Esophagus squamous epithelium (tissue), 5 donors: ENCODE data around the gene EEPD1. TPM values are rescaled to one million over a fixed set of nuclear protein-coding genes. Genes with fewer than 3 reads are reported as not detected.
"Not testable (repeated sequence)": the region's sequence is repeated elsewhere in the genome, so short reads cannot be mapped to it uniquely, and the experiment has no call there.

Experiments used
- DNase-seq: peaks from one replicate; lab custom pipeline; 2025; lab: John Stamatoyannopoulos, UW
- H3K27ac ChIP-seq, 4 donors: fragments of 200-600 bp; sonication (generic); one replicate each; pipeline ENCODE4 v1.5.1; 2016 to 2019; ENCODE audit warnings: mild to moderate bottlenecking in 1 of 4
- H3K27me3 ChIP-seq, 4 donors: fragments of 200-600 bp; sonication (generic); 1 replicate in 3 of 4; 2 replicates in 1 of 4; pipeline versions ENCODE4 v1.5.1 to v1.6.0; 2017 to 2021; ENCODE audit warnings: antibody characterized with exemption in 1 of 4
- H3K36me3 ChIP-seq, 3 donors: fragments of 200-600 bp; sonication (generic); one replicate each; pipeline ENCODE4 v1.5.1; 2016 to 2019
- H3K4me1 ChIP-seq, 3 donors: fragments of 200-600 bp; sonication (generic); one replicate each; pipeline ENCODE4 v1.5.1; 2017 to 2019
- H3K4me3 ChIP-seq, 4 donors: fragments of 200-600 bp; sonication (generic); 1 replicate in 3 of 4; 2 replicates in 1 of 4; pipeline ENCODE4 v1.5.1; 2016 to 2019; ENCODE audit warnings: mild to moderate bottlenecking in 2 of 4, moderate library complexity in 1 of 4
- H3K9me3 ChIP-seq, 3 donors: fragments of 200-600 bp; sonication (generic); one replicate each; pipeline ENCODE4 v1.5.1; 2016 to 2019
- CTCF ChIP-seq, 6 experiments: fragments of 450-650 bp in 4 of 6; fragments of 200-600 bp in 2 of 6; sonication (generic) in 2 of 6; IDR thresholded peaks; one replicate each; pipeline ENCODE4 v1.5.1; 2016 to 2019; ENCODE audit warnings: antibody characterized with exemption in 6 of 6, mild to moderate bottlenecking in 4 of 6, moderate library complexity in 4 of 6
- POLR2A ChIP-seq, 4 donors: fragments of 450-650 bp; IDR thresholded peaks; one replicate each; pipeline ENCODE4 v1.6.1; 2017; ENCODE audit warnings: antibody characterized with exemption in 4 of 4, mild to moderate bottlenecking in 4 of 4, moderate library complexity in 3 of 4
- WGBS, 2 donors: methylation state at CpG; one replicate each; pipeline ENCODE4 v1.1.5; 2018; 5-methylcytosine and 5-hydroxymethylcytosine counted together
- intact Hi-C: fragments of 100-400 bp; cut with DNase I; formaldehyde crosslinking; loops from one replicate; pipeline ENCODE4 v1.15.0; 2022
- total RNA-seq, 4 donors: library from RNA; depleted of rRNA; stranded (reverse); fragments of >200 nt; gene quantifications; one replicate each; pipeline ENCODE4 v1.1.0, GENCODE V29; 2016
- donor health status: DM: yes; HTN: yes; CAD: no.

The EEPD1 gene
- total RNA-seq, 4 donors from 2014 or later: 2.3 to 10.2 (median 4.8) TPM

DNA sequence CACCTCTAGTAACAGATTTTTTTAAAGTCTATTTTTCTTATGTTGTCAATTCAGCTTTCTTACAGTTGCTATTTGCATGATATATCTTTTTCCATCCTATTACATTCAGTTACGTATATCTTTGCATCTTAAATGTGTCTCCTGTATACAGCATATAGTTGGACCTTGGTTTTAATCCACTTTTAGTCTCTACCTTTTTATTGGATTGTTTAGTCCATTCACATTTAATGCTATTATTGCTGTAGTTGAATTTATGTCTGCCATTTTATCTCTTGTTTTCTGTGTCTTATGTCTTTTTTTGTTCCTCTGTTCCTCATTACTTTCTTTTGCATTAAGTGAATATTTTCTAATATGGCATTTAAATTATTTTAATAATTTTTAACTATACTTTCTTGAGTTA is 100.6 kb downstream of the EEPD1 start:
- TF ChIP-seq CTCF (IDR thresholded peaks at IDR 0.05): no peak
- no peak for TF ChIP-seq POLR2A (IDR thresholded peaks at IDR 0.05)
- 97 to 100% methylated on average over 1 of the region's 1 CpG for WGBS, 2 donors
- H3K27me3 ChIP-seq: no peaks in the 10 kb centered on the region
- H3K4me1 ChIP-seq: peaks cover 0 to 10% (median 9%) of the 10 kb centered on the region in 3 donors
- no peak for DNase-seq
- H3K9me3 ChIP-seq: no peaks in the 10 kb centered on the region
- no peaks in the 10 kb centered on the region for H3K36me3 ChIP-seq
- H3K27ac ChIP-seq: no peak overlapping the region
- intact Hi-C loops: no loop called here
- H3K4me3 ChIP-seq: no peak overlapping the region

GRCh38 chr7:36258510-36259259 is 105.6 kb downstream of the EEPD1 start:
- Histone ChIP-seq H3K4me1 (peaks cover 5 to 48% (median 28%) of the 10 kb centered on the region in 3 donors), H3K4me3 (peak overlapping the region in 1 of 4 donors; percentile 37)
- H3K27me3 ChIP-seq, DNase-seq, H3K9me3 ChIP-seq, intact Hi-C loops, H3K27ac ChIP-seq, H3K36me3 ChIP-seq: not testable (repeated sequence)
- WGBS, 2 donors: 57 to 59% methylated on average over 13 to 14 of the region's 18 CpGs

DNA sequence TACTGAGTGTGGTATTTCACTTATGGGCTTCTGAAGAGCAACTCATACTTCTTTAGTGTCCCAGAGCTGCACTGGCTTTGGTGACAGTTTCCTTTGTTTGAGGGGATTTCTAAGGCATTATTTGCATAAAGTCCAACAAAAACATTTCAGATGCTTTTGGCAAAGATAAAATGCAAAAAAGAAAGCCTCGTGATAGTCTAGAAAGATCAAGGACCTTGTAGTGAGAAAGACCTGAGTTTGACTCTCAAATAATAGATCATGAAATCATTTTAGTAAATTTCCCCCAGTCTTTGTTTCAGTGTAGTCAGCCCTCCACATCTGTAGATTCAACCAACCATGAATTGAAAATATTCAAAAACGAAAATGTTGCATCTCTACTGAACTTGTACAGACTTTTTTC is 107.4 kb downstream of the EEPD1 start:
- no peak overlapping the region for H3K4me3 ChIP-seq
- intact Hi-C loops: no loop called here
- H3K36me3 ChIP-seq: no peaks in the 10 kb centered on the region
- H3K4me1 ChIP-seq: peaks cover 9 to 65% (median 37%) of the 10 kb centered on the region in 3 donors
- H3K27me3 ChIP-seq: no peaks in the 10 kb centered on the region
- H3K9me3 ChIP-seq: no peaks in the 10 kb centered on the region
- WGBS, 2 donors: 30 to 39% methylated on average over 2 of the region's 2 CpGs
- DNase-seq: no peak
- no peak overlapping the region for H3K27ac ChIP-seq
- TF ChIP-seq POLR2A (IDR thresholded peaks at IDR 0.05) (no peak), CTCF (IDR thresholded peaks at IDR 0.05) (no peak)

DNA sequence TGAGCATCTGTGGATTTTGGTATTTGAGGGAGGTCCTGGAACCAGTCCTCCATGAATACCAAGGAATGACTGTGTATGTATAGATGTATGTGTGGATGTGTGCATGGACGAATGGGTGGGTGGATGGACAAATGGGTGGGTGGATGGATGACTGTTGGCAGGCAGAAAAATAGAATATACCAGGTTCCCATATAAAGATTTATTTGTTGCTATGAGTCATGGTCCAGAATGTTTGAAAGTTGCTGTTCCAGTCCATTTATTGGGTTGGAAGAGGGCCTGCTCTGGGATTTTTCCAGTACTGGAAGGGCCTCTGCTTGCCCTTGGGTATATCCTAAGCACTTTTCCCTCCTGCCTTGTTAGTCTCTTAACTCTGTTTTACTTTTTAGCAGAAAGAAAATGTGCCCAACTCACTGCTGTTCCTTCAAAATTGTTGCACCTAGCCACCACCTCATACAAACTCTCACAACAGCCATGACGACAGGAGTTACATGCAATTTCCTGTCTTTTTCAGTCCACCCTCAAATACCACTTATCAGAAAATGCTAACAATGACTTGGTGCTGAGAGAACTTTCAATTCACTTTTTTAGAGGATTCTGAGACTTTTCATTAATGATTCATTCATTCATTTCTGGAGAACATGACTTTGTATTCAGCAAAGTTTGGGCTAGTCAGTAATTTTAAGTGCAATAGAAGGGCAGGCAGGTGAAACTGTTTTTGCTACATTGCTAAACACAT is 108.1 kb downstream of the EEPD1 start:
- Histone ChIP-seq H3K27ac (no peak overlapping the region), H3K36me3 (no peaks in the 10 kb centered on the region), H3K4me1 (peaks cover 11 to 72% (median 40%) of the 10 kb centered on the region in 3 donors), H3K27me3 (no peaks in the 10 kb centered on the region), H3K4me3 (no peak overlapping the region), H3K9me3 (no peaks in the 10 kb centered on the region)
- TF ChIP-seq POLR2A (IDR thresholded peaks at IDR 0.05) (no peak), CTCF (IDR thresholded peaks at IDR 0.05) (no peak)
- DNase-seq: no peak
- intact Hi-C loops: no loop called here
- WGBS, 2 donors: 42 to 43% methylated on average over 2 of the region's 2 CpGs

GRCh38 chr7:36262309-36263094 is 109.4 kb downstream of the EEPD1 start:
- DNase-seq: no peak
- Histone ChIP-seq H3K27me3 (no peaks in the 10 kb centered on the region), H3K9me3 (no peaks in the 10 kb centered on the region), H3K4me3 (no peak overlapping the region), H3K4me1 (peaks cover 11 to 74% (median 40%) of the 10 kb centered on the region in 3 donors), H3K27ac (no peak overlapping the region), H3K36me3 (no peaks in the 10 kb centered on the region)
- TF ChIP-seq CTCF (IDR thresholded peaks at IDR 0.05) (no peak), POLR2A (IDR thresholded peaks at IDR 0.05) (no peak)
- intact Hi-C loops: no loop called here
- 44 to 58% methylated on average over 5 of the region's 5 CpGs for WGBS, 2 donors
